ENCODE measurements around the gene DNAJC5.
A peak's percentile ranks its signal among the peaks of the same experiment; 100 is the strongest.
"Not testable (repeated sequence)": the region's sequence is repeated elsewhere in the genome, so short reads cannot be mapped to it uniquely, and the experiment has no call there.

Gene DNAJC5

GRCh38 chr20:63894358-63895201, at the start of gene DNAJC5:
Gene DNAJC5, plus strand, starts transcription at chr20:63895126. Its CDS starts 33,220 bp downstream, at chr20:63928346.
- peak; percentile 95 for DNase-seq (ENCODE audit: low read depth)

- peak; percentile 66 for DNase-seq (ENCODE audit: low read depth)
These were observed 48.7 kb upstream of the DNAJC5 start for GRCh38 chr20:63846128-63846771.

GRCh38 chr20:63846888-63847236, 48.1 kb upstream of the DNAJC5 start:
- DNase-seq (ENCODE audit: low read depth), result no peak

GRCh38 chr20:63847237-63848002, 47.5 kb upstream of the DNAJC5 start:
- no peak for DNase-seq (ENCODE audit: low read depth)

GRCh38 chr20:63848003-63848911, 46.7 kb upstream of the DNAJC5 start:
- DNase-seq (ENCODE audit: low read depth), result no peak

- DNase-seq (ENCODE audit: low read depth), result no peak
These were observed 44.0 kb upstream of the DNAJC5 start for GRCh38 chr20:63850689-63851547.

GRCh38 chr20:63851548-63851943, 43.4 kb upstream of the DNAJC5 start:
- DNase-seq (ENCODE audit: low read depth), result not testable (repeated sequence)

GRCh38 chr20:63853733-63854068, 41.2 kb upstream of the DNAJC5 start:
- DNase-seq (ENCODE audit: low read depth), result not testable (repeated sequence)

GRCh38 chr20:63854069-63854765, 40.7 kb upstream of the DNAJC5 start:
- DNase-seq (ENCODE audit: low read depth), result peak; percentile 18

GRCh38 chr20:63854766-63855362, 40.1 kb upstream of the DNAJC5 start:
- DNase-seq (ENCODE audit: low read depth), result peak; percentile 28

- DNase-seq (ENCODE audit: low read depth), result no peak
These were observed 39.4 kb upstream of the DNAJC5 start for GRCh38 chr20:63855363-63856097.

- DNase-seq (ENCODE audit: low read depth), result no peak
These were observed 38.8 kb upstream of the DNAJC5 start for GRCh38 chr20:63856098-63856511.

GRCh38 chr20:63857764-63858392, 37.0 kb upstream of the DNAJC5 start:
- DNase-seq (ENCODE audit: low read depth), result peak; percentile 25

GRCh38 chr20:63858393-63859165, 36.3 kb upstream of the DNAJC5 start:
- DNase-seq (ENCODE audit: low read depth), result peak; percentile 56

GRCh38 chr20:63859166-63859699, 35.7 kb upstream of the DNAJC5 start:
- DNase-seq (ENCODE audit: low read depth), result no peak

- DNase-seq (ENCODE audit: low read depth), result no peak
These were observed 34.4 kb upstream of the DNAJC5 start for GRCh38 chr20:63860325-63861051.
